ENCODE results near the gene CDH5. TPM values are rescaled to one million over a fixed set of nuclear protein-coding genes. Genes with fewer than 3 reads are reported as not detected.

CDH5 gene
- polyA plus RNA-seq, 1 experiment, result not detected

DNA sequence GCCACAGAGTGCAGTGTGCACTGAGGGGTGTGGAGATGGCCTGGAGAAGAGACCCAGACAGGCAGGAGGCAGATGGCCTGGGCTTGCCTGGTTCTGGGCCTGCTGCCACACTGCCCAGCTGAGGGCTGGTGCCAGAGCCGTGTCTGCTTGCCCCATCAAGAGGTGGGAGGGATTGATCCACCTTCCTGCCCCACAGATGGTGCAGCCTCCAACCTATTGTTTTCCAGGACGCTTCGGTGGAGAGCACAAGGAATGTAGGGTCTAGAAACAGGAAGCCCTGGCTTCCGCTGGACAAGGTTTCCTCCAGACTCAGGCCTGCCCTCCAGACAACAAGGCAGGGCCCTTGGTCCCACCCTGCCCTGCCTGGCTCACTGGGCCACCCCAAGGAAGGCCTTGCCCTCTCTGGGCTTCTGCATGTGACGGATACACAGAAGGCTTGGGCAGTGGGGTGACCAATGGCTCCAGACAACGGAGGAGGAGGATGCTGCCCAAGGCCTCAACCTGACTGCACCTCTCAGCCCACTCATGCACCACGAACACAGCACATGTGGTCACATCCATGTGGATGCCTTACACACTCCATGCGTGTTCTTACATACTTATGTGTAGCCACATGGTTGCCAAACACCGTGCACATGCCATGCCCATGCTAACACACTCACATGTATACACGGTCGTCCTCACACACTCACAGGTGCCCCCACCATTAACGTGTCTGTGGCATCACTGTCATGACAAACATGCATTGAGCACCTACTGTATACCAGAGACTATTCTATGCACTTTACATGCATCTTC is 6.5 kb upstream of the CDH5 start:
- DNase-seq (ENCODE audit: low read depth), result no peak
- Histone ChIP-seq H3K36me3 (ENCODE audit: control insufficient read depth, insufficient read depth, low read length) (no peaks in the 10 kb centered on the region), H3K4me3 (ENCODE audit: low read depth, low read length) (no peak overlapping the region), H3K27me3 (ENCODE audit: control insufficient read depth, insufficient read depth, low read length) (peaks cover 15% of the 10 kb centered on the region)
- TF ChIP-seq, protein P1, sequence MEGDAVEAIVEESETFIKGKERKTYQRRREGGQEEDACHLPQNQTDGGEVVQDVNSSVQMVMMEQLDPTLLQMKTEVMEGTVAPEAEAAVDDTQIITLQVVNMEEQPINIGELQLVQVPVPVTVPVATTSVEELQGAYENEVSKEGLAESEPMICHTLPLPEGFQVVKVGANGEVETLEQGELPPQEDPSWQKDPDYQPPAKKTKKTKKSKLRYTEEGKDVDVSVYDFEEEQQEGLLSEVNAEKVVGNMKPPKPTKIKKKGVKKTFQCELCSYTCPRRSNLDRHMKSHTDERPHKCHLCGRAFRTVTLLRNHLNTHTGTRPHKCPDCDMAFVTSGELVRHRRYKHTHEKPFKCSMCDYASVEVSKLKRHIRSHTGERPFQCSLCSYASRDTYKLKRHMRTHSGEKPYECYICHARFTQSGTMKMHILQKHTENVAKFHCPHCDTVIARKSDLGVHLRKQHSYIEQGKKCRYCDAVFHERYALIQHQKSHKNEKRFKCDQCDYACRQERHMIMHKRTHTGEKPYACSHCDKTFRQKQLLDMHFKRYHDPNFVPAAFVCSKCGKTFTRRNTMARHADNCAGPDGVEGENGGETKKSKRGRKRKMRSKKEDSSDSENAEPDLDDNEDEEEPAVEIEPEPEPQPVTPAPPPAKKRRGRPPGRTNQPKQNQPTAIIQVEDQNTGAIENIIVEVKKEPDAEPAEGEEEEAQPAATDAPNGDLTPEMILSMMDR (IDR thresholded peaks at IDR 0.05; ENCODE audit: insufficient read depth, low read depth, low read length), result no peak
- ChIA-PET CTCF (interaction anchor here (1.1 to 9.9 kb wide), 2 partner anchors 16 to 24 kb away, joined by 3 to 132 read pairs; no protein-coding TSS in a partner anchor), POLR2A (no interaction called here)

GRCh38 chr16:66360624-66361324 is 5.7 kb upstream of the CDH5 start:
- TF ChIP-seq, protein P1 (IDR thresholded peaks at IDR 0.05; ENCODE audit: insufficient read depth, low read depth, low read length), result no peak
- DNase-seq (ENCODE audit: low read depth), result no peak
- Histone ChIP-seq H3K36me3 (ENCODE audit: control insufficient read depth, insufficient read depth, low read length) (no peaks in the 10 kb centered on the region), H3K4me3 (ENCODE audit: low read depth, low read length) (no peak overlapping the region), H3K27me3 (ENCODE audit: control insufficient read depth, insufficient read depth, low read length) (peaks cover 20% of the 10 kb centered on the region)
- CTCF ChIA-PET, result interaction anchor here (1.1 kb wide), 1 partner anchor 25 kb away, joined by 3 read pairs; no protein-coding TSS in a partner anchor
- POLR2A ChIA-PET, result no interaction called here

GRCh38 chr16:66361604-66362135 is 4.8 kb upstream of the CDH5 start:
- H3K36me3 ChIP-seq (ENCODE audit: control insufficient read depth, insufficient read depth, low read length), result no peaks in the 10 kb centered on the region
- no peak overlapping the region for H3K4me3 ChIP-seq (ENCODE audit: low read depth, low read length)
- H3K27me3 ChIP-seq (ENCODE audit: control insufficient read depth, insufficient read depth, low read length), result peaks cover 20% of the 10 kb centered on the region
- TF ChIP-seq, protein P1 (IDR thresholded peaks at IDR 0.05; ENCODE audit: insufficient read depth, low read depth, low read length), result no peak
- ChIA-PET POLR2A (no interaction called here), CTCF (interaction anchor here (1.1 kb wide), 1 partner anchor 26 kb away, joined by 3 read pairs; no protein-coding TSS in a partner anchor)
- no peak for DNase-seq (ENCODE audit: low read depth)

- no peaks in the 10 kb centered on the region for H3K36me3 ChIP-seq (ENCODE audit: control insufficient read depth, insufficient read depth, low read length)
- H3K27me3 ChIP-seq (ENCODE audit: control insufficient read depth, insufficient read depth, low read length), result peaks cover 20% of the 10 kb centered on the region
- DNase-seq (ENCODE audit: low read depth), result no peak
- POLR2A ChIA-PET, result no interaction called here
- CTCF ChIA-PET, result interaction anchor here (0.8 to 1.9 kb wide), 4 partner anchors 18 to 43 kb away, joined by 3 to 9 read pairs (median 6); no protein-coding TSS in a partner anchor
- TF ChIP-seq, protein P1 (IDR thresholded peaks at IDR 0.05; ENCODE audit: insufficient read depth, low read depth, low read length), result no peak
- no peak overlapping the region for H3K4me3 ChIP-seq (ENCODE audit: low read depth, low read length)
Observed at GRCh38 chr16:66363211-66363777, 3.2 kb upstream of the CDH5 start.
